Measurements from ENCODE around the gene HDAC4. TPM values are rescaled to one million over a fixed set of nuclear protein-coding genes. Genes with fewer than 3 reads are reported as not detected.

HDAC4 gene
- total RNA-seq, 1 experiment from 2014 or later = 40.1 TPM

- DNase-seq (ENCODE audit: low read depth, low spot score) = no peak
- CTCF ChIA-PET = no interaction called here
- ATAC-seq = no peak
- H3K36me3 ChIP-seq (ENCODE audit: control insufficient read depth, insufficient read depth, low read length) = no peaks in the 10 kb centered on the region
- no peak overlapping the region for H3K4me3 ChIP-seq (ENCODE audit: low read depth in 2 of 2, low read length in 2 of 2)
- in situ Hi-C loops (cut with HindIII; ENCODE audit: low pct_unique_long_range_greater_than_20kb, low sequenced_read_pairs) (no loop called here), intact Hi-C loops (cut with micrococcal nuclease; ENCODE audit: unreplicated experiment) (no loop called here)
- no peaks in the 10 kb centered on the region for H3K27me3 ChIP-seq (ENCODE audit: control insufficient read depth, insufficient read depth, low read length)
- H3K9me3 ChIP-seq (ENCODE audit: control insufficient read depth, insufficient read depth, low read depth, low read length) = no peaks in the 10 kb centered on the region
- H3K4me1 ChIP-seq (ENCODE audit: control insufficient read depth, insufficient read depth, low read length) = no peaks in the 10 kb centered on the region
- POLR2A ChIA-PET = no interaction called here
- no peak overlapping the region for H3K27ac ChIP-seq (ENCODE audit: low read length)
- no TSS peak for BruUV-seq (replicated peaks)
- no peak for TF ChIP-seq SIN3A (IDR thresholded peaks at IDR 0.05; ENCODE audit: borderline replicate concordance, insufficient read depth, low read depth, low read length)
- no peak for TF ChIP-seq CTCF (IDR thresholded peaks at IDR 0.05)
- TF ChIP-seq POLR2AphosphoS5 (IDR thresholded peaks at IDR 0.05; ENCODE audit: low read depth, low read length) = no peak
- no peak for TF ChIP-seq REST (IDR thresholded peaks at IDR 0.05; ENCODE audit: insufficient read depth in 1 of 2, low read depth in 2 of 2, low read length in 1 of 2)
- no peak for TF ChIP-seq TCF7L2 (IDR thresholded peaks at IDR 0.05; ENCODE audit: low read depth, low read length)
These were observed 310.9 kb downstream of the HDAC4 start for GRCh38 chr2:239089884-239090283.

- no peaks in the 10 kb centered on the region for H3K9me3 ChIP-seq (ENCODE audit: control insufficient read depth, insufficient read depth, low read depth, low read length)
- no peaks in the 10 kb centered on the region for H3K27me3 ChIP-seq (ENCODE audit: control insufficient read depth, insufficient read depth, low read length)
- POLR2A ChIA-PET = no interaction called here
- CTCF ChIA-PET = no interaction called here
- no peaks in the 10 kb centered on the region for H3K36me3 ChIP-seq (ENCODE audit: control insufficient read depth, insufficient read depth, low read length)
- no peak for TF ChIP-seq POLR2AphosphoS5 (IDR thresholded peaks at IDR 0.05; ENCODE audit: low read depth, low read length)
- no peak for TF ChIP-seq TCF7L2 (IDR thresholded peaks at IDR 0.05; ENCODE audit: low read depth, low read length)
- no peak for TF ChIP-seq CTCF (IDR thresholded peaks at IDR 0.05)
- no peak for TF ChIP-seq REST (IDR thresholded peaks at IDR 0.05; ENCODE audit: insufficient read depth in 1 of 2, low read depth in 2 of 2, low read length in 1 of 2)
- no peak for TF ChIP-seq SIN3A (IDR thresholded peaks at IDR 0.05; ENCODE audit: borderline replicate concordance, insufficient read depth, low read depth, low read length)
- H3K4me3 ChIP-seq (ENCODE audit: low read depth in 2 of 2, low read length in 2 of 2) = no peak overlapping the region
- intact Hi-C loops (cut with micrococcal nuclease; ENCODE audit: unreplicated experiment) = no loop called here
- no peaks in the 10 kb centered on the region for H3K4me1 ChIP-seq (ENCODE audit: control insufficient read depth, insufficient read depth, low read length)
- no peak for ATAC-seq
- no peak for DNase-seq (ENCODE audit: low read depth, low spot score)
- in situ Hi-C loops (cut with HindIII; ENCODE audit: low pct_unique_long_range_greater_than_20kb, low sequenced_read_pairs) = no loop called here
- no peak overlapping the region for H3K27ac ChIP-seq (ENCODE audit: low read length)
- BruUV-seq (replicated peaks) = no TSS peak
These were observed 313.6 kb downstream of the HDAC4 start for GRCh38 chr2:239087046-239087710.
